ENCODE data around the gene ATP2C2.

- TF ChIP-seq POLR2A (IDR thresholded peaks at IDR 0.05; ENCODE audit: low read depth) (no peak), CTCF (IDR thresholded peaks at IDR 0.05) (no peak), POLR2AphosphoS5 (IDR thresholded peaks at IDR 0.05) (no peak)
Observed at GRCh38 chr16:84455031-84455430, 86.7 kb downstream of the ATP2C2 start.
